ENCODE measurements around the gene NISCH.
A peak's percentile ranks its signal among the peaks of the same experiment; 100 is the strongest.

NISCH gene

GRCh38 chr3:52477076-52477795, 21.8 kb downstream of the NISCH start:
- no peak for DNase-seq

DNA sequence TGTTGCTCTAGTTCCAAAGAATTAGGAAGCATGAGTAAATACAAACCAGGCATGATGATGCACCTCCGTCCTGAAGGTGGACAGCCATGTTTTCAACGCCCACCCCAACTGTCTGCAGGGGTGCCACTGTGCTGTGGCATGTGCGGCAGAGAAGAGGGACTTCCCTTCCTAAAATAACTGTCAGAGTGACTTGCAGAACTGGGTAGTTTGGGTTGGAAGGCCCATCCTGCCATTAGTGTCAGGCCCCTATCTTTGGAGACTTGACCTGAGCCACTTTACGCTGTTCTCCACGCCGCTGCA, 22.3 kb downstream of the NISCH start:
- no peak for DNase-seq

GRCh38 chr3:52479037-52479876, 23.9 kb downstream of the NISCH start:
- DNase-seq, result no peak

DNA sequence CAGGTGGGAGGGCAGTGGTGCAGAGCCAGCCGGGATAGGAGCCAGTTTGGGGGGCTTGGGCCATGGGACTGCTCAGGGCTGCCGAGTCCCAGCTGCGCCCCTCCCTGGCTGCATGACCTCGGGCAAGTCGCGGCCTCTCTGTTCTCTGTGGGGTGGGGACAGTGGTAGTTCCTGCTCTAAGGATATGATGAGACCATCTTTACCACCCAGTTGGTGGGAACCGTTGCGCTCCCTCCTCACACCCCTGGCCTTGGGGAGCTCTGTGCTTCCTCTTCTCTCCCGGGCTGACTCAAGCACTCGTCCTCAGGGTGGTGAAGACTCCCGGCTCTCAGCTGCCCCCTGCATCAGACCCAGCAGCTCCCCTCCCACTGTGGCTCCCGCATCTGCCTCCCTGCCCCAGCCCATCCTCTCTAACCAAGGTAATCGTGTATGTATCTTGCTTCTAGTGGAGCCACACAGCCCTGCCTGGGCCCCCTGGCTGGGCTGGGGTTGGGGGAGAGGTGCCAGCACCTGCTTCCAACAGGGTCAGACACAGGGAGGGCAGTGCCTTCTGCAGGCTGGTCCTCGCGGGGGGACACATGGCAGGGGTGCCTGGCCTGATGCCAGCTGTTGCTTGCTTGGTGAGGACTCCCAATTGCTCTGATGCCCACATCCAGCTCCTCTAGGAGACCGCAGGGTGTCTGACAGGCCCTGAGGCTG, 24.6 kb downstream of the NISCH start:
- DNase-seq, result no peak

GRCh38 chr3:52480768-52481715, 25.6 kb downstream of the NISCH start:
- no peak for DNase-seq

GRCh38 chr3:52481819-52482521, 26.6 kb downstream of the NISCH start:
- peak in 1 of 2 donors; percentile 11 for DNase-seq

GRCh38 chr3:52483081-52483480, 27.7 kb downstream of the NISCH start:
- DNase-seq, result no peak

DNA sequence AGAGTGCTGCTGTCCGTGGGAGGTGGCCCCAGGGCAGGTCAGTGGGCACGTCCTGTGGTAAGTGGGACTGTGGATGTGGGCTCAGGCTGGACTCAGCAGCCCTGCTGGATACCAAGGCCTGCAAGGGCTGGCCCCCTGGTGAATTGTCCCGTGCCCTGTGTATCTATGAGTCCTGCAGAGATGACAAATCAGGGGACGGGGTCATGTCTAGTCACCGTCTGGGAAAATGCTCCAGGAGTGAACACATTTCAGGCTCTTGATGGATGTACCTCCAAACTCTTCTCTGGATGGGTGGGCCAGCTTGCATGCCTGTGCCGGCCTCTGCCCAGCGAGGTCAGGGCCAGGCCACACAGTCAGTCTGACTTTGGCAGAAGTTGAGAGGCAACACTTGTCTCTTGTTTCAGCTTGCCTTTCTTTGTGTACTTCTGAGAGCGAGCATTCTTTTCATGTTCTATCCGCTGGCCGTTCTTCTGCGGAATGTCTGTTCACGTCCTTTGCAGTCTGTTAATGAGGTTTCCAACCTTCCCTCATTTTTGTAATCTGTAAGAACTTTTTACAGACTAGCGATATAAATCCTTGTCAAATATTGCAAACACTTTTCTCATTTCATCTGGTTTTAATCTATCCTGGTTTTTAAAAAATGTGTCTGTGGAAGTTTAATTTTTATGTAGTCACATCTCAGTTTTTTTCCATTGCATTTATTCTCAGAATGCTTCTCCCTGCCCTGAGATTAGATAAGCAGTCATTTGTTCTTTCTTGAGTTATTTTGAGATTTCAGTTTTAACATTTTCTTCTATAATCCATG, 28.4 kb downstream of the NISCH start:
- no peak for DNase-seq

GRCh38 chr3:52484680-52485461, 29.5 kb downstream of the NISCH start:
- DNase-seq, result no peak

DNA sequence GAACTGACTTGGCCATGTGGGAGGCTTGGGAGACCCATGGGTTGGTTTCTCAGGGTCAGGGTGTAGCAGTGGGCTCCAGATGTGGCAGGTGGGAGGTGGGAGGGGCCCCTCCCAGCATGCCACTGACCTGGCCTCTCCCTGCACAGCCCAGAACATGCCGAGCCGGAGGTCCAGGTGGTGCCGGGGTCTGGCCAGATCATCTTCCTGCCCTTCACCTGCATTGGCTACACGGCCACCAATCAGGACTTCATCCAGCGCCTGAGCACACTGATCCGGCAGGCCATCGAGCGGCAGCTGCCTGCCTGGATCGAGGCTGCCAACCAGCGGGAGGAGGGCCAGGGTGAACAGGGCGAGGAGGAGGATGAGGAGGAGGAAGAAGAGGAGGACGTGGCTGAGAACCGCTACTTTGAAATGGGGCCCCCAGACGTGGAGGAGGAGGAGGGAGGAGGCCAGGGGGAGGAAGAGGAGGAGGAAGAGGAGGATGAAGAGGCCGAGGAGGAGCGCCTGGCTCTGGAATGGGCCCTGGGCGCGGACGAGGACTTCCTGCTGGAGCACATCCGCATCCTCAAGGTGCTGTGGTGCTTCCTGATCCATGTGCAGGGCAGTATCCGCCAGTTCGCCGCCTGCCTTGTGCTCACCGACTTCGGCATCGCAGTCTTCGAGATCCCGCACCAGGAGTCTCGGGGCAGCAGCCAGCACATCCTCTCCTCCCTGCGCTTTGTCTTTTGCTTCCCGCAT, 31.8 kb downstream of the NISCH start:
- DNase-seq, result no peak

DNA sequence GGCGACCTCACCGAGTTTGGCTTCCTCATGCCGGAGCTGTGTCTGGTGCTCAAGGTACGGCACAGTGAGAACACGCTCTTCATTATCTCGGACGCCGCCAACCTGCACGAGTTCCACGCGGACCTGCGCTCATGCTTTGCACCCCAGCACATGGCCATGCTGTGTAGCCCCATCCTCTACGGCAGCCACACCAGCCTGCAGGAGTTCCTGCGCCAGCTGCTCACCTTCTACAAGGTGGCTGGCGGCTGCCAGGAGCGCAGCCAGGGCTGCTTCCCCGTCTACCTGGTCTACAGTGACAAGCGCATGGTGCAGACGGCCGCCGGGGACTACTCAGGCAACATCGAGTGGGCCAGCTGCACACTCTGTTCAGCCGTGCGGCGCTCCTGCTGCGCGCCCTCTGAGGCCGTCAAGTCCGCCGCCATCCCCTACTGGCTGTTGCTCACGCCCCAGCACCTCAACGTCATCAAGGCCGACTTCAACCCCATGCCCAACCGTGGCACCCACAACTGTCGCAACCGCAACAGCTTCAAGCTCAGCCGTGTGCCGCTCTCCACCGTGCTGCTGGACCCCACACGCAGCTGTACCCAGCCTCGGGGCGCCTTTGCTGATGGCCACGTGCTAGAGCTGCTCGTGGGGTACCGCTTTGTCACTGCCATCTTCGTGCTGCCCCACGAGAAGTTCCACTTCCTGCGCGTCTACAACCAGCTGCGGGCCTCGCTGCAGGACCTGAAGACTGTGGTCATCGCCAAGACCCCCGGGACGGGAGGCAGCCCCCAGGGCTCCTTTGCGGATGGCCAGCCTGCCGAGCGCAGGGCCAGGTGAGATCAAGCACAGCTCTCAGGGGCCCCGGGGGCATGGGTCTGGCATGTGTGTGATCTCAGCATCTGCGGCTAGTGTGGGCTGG, 32.6 kb downstream of the NISCH start:
- no peak for DNase-seq

- no peak for DNase-seq
Measured at GRCh38 chr3:52488746-52489145, 33.3 kb downstream of the NISCH start.

DNA sequence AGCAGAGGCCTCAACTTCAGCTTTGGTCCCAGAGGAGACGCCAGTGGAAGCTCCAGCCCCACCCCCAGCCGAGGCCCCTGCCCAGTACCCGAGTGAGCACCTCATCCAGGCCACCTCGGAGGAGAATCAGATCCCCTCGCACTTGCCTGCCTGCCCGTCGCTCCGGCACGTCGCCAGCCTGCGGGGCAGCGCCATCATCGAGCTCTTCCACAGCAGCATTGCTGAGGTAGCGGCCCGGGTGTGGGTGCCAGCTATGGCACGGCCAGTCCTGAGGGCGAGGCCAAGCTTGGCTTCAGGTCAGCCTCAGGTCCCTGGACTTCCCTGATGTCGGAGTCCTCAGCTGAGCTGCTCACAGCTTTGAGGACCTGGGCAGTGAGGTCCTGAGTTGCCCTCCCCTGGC, 34.0 kb downstream of the NISCH start:
- DNase-seq, result no peak

DNA sequence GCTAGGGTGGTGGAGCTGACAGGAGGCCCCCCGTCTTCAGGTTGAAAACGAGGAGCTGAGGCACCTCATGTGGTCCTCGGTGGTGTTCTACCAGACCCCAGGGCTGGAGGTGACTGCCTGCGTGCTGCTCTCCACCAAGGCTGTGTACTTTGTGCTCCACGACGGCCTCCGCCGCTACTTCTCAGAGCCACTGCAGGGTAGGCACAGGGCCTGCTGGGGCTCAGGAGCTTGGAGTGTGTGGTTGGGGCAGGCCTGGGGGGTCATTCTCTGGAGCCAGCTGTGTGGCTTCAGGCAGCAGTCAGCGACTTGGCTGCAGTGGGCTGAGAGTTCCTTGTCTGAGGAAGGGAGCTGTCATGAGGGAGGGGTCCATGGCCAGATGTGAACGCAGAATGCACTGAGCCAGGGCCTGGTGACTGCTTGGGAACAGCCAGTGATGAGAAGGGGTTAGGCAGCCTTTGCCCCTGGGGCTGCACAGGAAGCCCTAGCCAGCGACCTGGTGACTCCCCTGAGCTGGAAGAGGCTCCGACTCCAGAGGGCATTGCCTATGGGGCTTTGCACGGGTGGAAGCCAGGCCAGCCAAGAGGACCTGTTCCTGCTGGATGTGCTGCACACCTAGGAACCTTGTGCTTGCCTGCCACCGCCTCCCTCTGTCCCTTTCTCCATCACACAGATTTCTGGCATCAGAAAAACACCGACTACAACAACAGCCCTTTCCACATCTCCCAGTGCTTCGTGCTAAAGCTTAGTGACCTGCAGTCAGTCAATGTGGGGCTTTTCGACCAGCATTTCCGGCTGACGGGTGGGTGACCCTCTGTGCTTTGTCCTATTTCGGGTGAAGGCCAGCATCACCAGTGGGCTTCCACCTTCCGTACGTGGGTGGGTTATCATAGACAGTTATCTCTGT, 34.9 kb downstream of the NISCH start:
- DNase-seq, result no peak

DNA sequence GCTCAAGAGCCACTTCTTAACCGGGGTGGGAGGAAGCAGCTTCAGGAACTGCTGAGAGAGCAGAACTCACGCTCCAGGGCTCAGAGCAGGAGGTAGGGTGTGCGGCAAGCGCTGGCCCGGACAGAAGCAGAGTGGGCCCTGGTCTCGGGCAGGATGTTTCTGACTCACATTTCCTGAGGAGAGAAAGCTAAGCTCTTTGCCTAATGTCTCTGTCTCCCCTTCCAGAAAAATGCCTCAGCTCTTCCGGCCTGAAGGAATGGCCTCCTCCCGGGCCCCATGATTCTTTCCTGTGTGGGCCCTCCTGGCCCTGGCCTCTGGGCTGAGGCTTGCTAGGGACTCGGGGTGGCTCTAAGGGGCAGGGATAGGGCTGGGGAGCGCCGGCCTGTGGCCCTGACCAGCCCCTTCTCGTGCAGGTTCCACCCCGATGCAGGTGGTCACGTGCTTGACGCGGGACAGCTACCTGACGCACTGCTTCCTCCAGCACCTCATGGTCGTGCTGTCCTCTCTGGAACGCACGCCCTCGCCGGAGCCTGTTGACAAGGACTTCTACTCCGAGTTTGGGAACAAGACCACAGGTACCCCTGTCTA, 35.6 kb downstream of the NISCH start:
- no peak for DNase-seq

GRCh38 chr3:52492059-52492458, 36.7 kb downstream of the NISCH start:
- DNase-seq, result no peak
